HG03457 (cell line): ENCODE measurements around the gene CPLANE2.

Experiments used
- ATAC-seq: cut with Tn5 transposase; IDR thresholded peaks from one replicate; pipeline ENCODE4 v1.9.1; 2021; ENCODE audit warnings: moderate number of reproducible peaks; ENCODE audit not compliant: unreplicated experiment

The CPLANE2 gene

GRCh38 chr1:16191916-16192546, 45.0 kb downstream of the CPLANE2 start:
- ATAC-seq, result no peak

GRCh38 chr1:16191309-16191708, 45.7 kb downstream of the CPLANE2 start:
- no peak for ATAC-seq

DNA sequence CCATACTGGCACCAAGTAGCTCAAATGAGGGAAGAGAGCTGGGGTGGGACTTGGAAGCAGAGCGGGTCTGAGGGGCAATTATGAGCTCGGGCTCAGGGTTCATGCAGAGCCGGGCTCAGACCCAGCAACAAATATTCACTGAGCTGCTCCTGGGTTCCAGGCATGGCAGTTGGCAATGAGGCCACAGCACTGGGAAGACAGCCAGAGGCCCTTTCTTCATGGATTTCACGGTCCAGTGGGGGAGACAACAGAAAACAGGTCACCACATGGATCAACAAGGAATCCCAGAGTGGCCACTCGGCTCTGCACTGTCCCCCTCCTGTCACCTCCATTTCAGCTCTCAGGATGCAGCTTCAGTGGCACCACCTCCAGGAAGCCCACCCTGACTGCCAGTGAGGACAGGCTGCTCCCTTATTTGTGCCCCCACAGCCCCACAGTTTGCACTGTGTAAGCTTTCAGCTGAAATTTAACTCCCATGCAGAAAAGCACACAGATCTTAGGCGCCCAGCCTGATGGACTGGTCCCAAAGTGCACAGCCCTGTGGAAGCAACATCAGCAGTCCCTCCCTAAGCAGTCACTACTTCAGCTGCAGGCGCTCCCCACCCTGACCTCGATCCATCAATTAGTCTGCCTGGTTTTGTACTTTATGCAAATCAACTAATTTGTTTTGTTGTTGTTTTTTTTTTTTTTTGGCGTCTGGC, 46.9 kb downstream of the CPLANE2 start:
- ATAC-seq, result no peak

DNA sequence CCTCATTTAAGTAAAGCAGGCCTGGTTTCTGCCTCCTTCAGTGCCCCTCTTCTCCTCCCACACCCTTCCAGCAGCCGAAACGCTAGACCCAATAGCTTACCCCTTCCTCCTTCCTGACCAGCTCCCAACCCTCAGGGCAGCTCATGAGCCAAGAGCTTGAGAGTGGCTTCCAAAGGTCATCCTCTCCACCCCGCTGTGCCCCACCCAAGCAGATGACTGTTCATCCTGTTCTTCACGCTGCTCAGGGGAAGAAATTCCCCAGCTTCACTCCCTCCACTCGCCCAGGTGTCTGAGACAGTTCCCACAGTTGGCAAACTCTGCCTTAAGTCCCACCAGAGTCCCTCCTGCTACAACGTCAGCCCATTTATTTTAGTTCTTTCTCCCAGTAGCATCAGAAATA, 48.0 kb downstream of the CPLANE2 start:
- no peak for ATAC-seq

DNA sequence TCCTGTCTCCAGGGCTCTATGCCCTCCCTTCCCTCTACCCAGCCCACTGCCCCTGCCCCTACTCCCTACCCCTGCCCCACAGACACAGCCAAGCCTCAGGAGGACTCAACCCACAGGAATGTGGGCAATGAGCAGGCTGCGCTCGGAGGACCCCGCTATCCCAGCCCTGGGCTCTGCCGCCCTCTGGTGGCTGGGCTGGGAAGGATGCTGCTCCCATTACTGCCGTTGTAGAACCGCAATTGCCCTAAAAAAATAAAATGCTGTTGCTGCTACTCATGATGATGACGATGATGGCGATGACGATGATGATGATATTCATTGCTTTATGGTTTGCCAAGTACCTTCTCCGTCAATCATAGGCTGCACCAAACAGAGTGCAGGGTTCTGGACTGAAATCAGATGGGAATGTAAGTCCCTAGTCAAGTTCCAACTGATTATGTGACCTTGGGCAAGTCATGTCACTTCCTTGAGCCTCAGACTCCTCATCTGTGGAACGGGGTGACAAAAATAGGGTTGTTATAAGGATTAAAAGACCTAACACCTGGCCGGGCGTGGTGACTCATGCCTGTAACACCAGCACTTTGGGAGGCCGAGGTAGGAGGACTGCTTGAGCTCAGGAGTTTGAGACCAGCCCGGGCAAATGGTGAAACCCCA, 49.1 kb downstream of the CPLANE2 start:
- ATAC-seq, result no peak

GRCh38 chr1:16186655-16187235, 50.2 kb downstream of the CPLANE2 start:
- no peak for ATAC-seq

DNA sequence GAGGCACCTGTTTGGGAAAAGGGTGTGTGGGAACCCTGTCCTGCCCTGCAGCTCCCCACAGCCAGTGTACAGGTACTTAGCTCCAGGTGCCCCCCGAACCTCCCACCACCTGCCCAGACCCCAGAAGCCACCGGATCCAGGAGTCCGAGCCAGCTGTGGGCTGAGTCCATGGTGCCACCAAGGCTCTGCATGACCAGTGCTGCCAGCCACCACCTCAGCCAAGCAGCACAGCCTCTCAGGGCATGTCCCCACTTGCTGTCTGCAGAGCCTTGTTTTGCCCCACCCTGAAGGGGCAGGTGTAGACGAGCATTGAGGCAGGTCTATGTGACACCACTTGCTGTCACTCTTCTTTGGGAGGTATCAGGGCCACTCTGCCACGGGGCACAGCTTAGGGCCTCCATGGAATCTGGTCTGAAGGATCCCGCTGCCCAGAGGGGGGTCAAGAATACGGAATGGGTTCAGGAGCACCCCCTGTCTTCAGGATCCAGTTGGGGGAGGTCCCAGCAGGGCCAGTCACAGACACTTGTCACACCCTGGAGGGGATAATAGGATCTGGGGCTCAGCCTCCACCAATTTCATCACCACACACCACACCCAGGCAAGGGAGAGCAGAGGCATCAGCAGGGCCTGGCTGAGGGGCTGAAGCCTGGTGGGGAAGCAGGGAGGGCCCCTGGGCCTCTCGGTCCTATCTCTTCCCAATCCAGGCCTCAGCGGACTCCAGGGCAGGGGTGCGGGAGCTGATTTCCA, 52.3 kb downstream of the CPLANE2 start:
- ATAC-seq, result no peak

- no peak for ATAC-seq
Measured at GRCh38 chr1:16183765-16184556, 53.0 kb downstream of the CPLANE2 start.

DNA sequence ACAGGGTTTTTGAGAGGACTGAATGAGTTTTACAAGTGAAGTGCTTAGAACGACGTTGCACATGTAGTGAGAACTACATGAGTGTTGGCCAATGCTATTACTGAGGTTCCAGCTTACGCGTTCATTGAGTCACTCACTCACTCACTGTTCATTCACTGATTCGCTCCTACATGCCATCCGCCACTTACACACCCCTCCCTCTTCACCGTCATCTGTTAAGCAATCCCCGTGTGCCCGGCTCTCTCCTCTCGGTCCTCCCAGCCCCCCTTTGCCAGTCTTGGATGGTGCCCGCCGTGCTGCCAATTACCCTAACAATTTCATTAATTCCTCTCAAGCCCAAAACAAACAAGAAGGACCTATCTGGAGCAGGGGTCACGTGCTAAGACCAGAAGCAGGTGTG, 53.8 kb downstream of the CPLANE2 start:
- ATAC-seq, result no peak

DNA sequence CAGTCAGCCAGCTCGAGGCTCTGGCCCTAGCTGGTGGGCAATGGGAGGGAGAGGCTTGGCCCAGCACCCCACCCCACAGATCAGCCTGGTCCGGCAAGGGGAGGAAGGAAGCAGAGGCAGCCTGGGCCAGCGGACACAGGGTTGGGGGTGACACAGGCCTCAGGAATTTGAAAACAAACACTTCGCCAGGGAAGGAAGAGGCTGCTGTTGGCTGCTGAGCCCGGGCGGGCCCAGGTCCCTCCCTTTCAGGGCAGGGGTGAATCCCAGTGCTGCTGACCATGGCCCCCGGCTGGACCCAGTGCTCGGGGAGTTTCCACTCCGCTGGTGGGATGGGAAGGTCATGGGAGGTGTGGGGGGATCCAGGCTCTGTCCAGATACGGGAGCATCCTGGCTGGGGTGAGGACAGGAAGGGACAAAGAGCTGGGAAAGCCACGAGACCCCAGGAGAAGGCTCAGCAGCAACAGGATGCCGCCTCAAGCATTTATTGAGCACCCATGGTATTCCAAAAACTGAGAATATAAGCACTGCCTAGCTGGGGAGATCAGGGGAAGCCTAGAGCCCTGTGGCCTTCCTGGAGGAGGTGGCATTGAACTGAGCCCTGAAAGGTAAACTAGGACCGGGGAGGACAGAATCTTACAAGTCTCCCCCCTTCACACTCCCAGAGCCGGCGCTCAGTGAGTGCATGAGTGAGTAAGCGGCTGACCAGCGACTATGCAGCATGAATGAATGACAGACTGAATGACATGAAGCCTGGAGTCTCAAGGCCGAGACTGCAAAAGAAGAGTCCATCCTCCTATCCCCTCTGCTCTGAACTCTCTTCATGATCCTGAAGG, 54.9 kb downstream of the CPLANE2 start:
- ATAC-seq, result no peak
